H1 (cell line): ENCODE results near the gene ZMAT5. TPM values are rescaled to one million over a fixed set of nuclear protein-coding genes. Genes with fewer than 3 reads are reported as not detected.

ENCODE experiments used
- CTCF ChIA-PET: fragments of 300-600 bp; sonication (Branson Sonifier 250); formaldehyde crosslinking; loops from one replicate; lab custom pipeline; 2021; ENCODE audit not compliant: partially characterized antibody; lab: Charles Lee
- POLR2A ChIA-PET: fragments of 300-600 bp; sonication (Branson Sonifier 250); formaldehyde crosslinking; loops from one replicate; lab custom pipeline; 2021; ENCODE audit warnings: inconsistent platforms; ENCODE audit not compliant: partially characterized antibody; lab: Charles Lee
- DNase-seq, 2 experiments: peaks; one replicate each; pipeline versions ENCODE4 v3.0.0 to v3.0.0-alpha.2; 2010 to 2022; ENCODE audit warnings: low spot score in 2 of 2, low read depth in 1 of 2, mixed read lengths in 1 of 2
- FAIRE-seq: peaks from 2 replicates; lab custom pipeline; 2011; peaks lifted over from hg19 to GRCh38; lab: Jason Lieb, UNC
- H2AFZ ChIP-seq: 2 replicates; pipeline ENCODE4 v1.8.1; 2012; ENCODE audit warnings: low read length, inconsistent platforms
- H2AK5ac ChIP-seq: 2 replicates; pipeline ENCODE4 v1.6.1; 2013; ENCODE audit warnings: low read depth, low read length
- H2BK120ac ChIP-seq: replicated peaks from 2 replicates; pipeline ENCODE3; 2013; ENCODE audit warnings: low read depth, low read length, inconsistent platforms
- H2BK12ac ChIP-seq: 2 replicates; pipeline ENCODE4 v1.6.1; 2013; ENCODE audit warnings: low read depth, low read length
- H2BK15ac ChIP-seq: 2 replicates; pipeline ENCODE4 v1.6.1; 2013; ENCODE audit warnings: low read length
- H2BK20ac ChIP-seq: 2 replicates; pipeline ENCODE4 v1.6.1; 2013; ENCODE audit warnings: low read length
- H2BK5ac ChIP-seq: 2 replicates; pipeline ENCODE4 v1.6.1; 2013; ENCODE audit warnings: low read depth, low read length
- H3K14ac ChIP-seq: 2 replicates; pipeline ENCODE4 v1.6.1; 2013; ENCODE audit warnings: inconsistent platforms; ENCODE audit not compliant: insufficient read length
- H3K18ac ChIP-seq: 2 replicates; pipeline ENCODE4 v1.6.1; 2013; ENCODE audit warnings: low read length; ENCODE audit errors: extremely low read depth
- H3K23ac ChIP-seq: 2 replicates; pipeline ENCODE4 v1.6.1; 2013; ENCODE audit warnings: inconsistent platforms; ENCODE audit not compliant: insufficient read length
- H3K23me2 ChIP-seq: 2 replicates; pipeline ENCODE4 v1.6.1; 2013; ENCODE audit warnings: low read depth, low read length
- H3K27ac ChIP-seq: 2 replicates; pipeline ENCODE4 v1.6.1; 2011; ENCODE audit warnings: low read depth, low read length, inconsistent platforms
- H3K27me3 ChIP-seq, 4 experiments: replicated peaks in 1 of 4; 1 replicate in 1 of 4; 2 replicates in 3 of 4; pipeline versions ENCODE4 v1.6.1 to v1.8.1; 2011 to 2013; ENCODE audit warnings: low read length in 3 of 4, mild to moderate bottlenecking in 3 of 4, inconsistent platforms in 2 of 4, mixed read lengths in 2 of 4, moderate library complexity in 1 of 4; ENCODE audit not compliant: control insufficient read depth in 3 of 4, insufficient read depth in 3 of 4; ENCODE audit errors: extremely low read depth in 1 of 4
- H3K36me3 ChIP-seq, 4 experiments: 2 replicates each; pipeline versions ENCODE4 v1.6.1 to v1.8.1; 2011 to 2013; ENCODE audit warnings: mild to moderate bottlenecking in 4 of 4, low read length in 3 of 4, moderate library complexity in 2 of 4, control low read depth in 1 of 4, inconsistent platforms in 1 of 4; ENCODE audit not compliant: insufficient read depth in 4 of 4, control insufficient read depth in 2 of 4
- H3K4ac ChIP-seq: replicated peaks from 2 replicates; pipeline ENCODE3; 2013; ENCODE audit warnings: low read length, low read depth, mixed read lengths, inconsistent platforms; ENCODE audit not compliant: insufficient read length
- H3K4me1 ChIP-seq, 4 experiments: replicated peaks in 1 of 4; 1 replicate in 1 of 4; 2 replicates in 3 of 4; pipeline versions ENCODE4 v1.6.1 to v1.8.1; 2011 to 2013; ENCODE audit warnings: low read length in 3 of 4, inconsistent platforms in 2 of 4, mixed read lengths in 1 of 4; ENCODE audit not compliant: insufficient read depth in 4 of 4, control insufficient read depth in 3 of 4
- H3K4me2 ChIP-seq, 2 experiments: 2 replicates each; pipeline versions ENCODE4 v1.6.1 to v1.8.1; 2011 to 2013; ENCODE audit warnings: low read depth in 2 of 2, low read length in 2 of 2, control low read depth in 1 of 2, inconsistent platforms in 1 of 2, mild to moderate bottlenecking in 1 of 2; ENCODE audit not compliant: insufficient read depth in 1 of 2
- H3K4me3 ChIP-seq, 4 experiments: fragments of 200-600, 300-600 bp in 1 of 4; sonication (generic), shearing (Covaris generic), sonication (Bioruptor Twin) in 1 of 4; 2 replicates each; pipeline versions ENCODE4 v1.5.1 to v1.8.1; 2011 to 2016; ENCODE audit warnings: low read length in 4 of 4, low read depth in 3 of 4, control low read depth in 2 of 4, inconsistent platforms in 2 of 4, mild to moderate bottlenecking in 2 of 4, mixed read lengths in 1 of 4, moderate library complexity in 1 of 4; ENCODE audit not compliant: insufficient read depth in 2 of 4; ENCODE audit errors: extremely low read depth in 1 of 4
- H3K56ac ChIP-seq: replicated peaks from 2 replicates; pipeline ENCODE3; 2013; ENCODE audit warnings: low read depth, mild to moderate bottlenecking, mixed read lengths, low read length, inconsistent platforms; ENCODE audit not compliant: insufficient read length
- H3K79me1 ChIP-seq: 2 replicates; pipeline ENCODE4 v1.6.1; 2013; ENCODE audit warnings: low read depth, low read length, control low read depth
- H3K79me2 ChIP-seq, 2 experiments: 2 replicates each; pipeline versions ENCODE4 v1.6.1 to v1.8.1; 2012 to 2013; ENCODE audit warnings: low read length in 2 of 2, mild to moderate bottlenecking in 2 of 2, inconsistent platforms in 1 of 2; ENCODE audit not compliant: insufficient read depth in 2 of 2, control insufficient read depth in 1 of 2
- H3K9ac ChIP-seq, 4 experiments: replicated peaks in 1 of 4; 1 replicate in 1 of 4; 2 replicates in 3 of 4; pipeline versions ENCODE4 v1.6.1 to v1.8.1; 2011 to 2013; ENCODE audit warnings: low read depth in 3 of 4, low read length in 3 of 4, control low read depth in 2 of 4, mild to moderate bottlenecking in 2 of 4, moderate library complexity in 2 of 4, inconsistent platforms in 1 of 4; ENCODE audit errors: extremely low read depth in 1 of 4
- H3K9me3 ChIP-seq, 2 experiments: 2 replicates each; pipeline versions ENCODE4 v1.6.1 to v1.8.1; 2012 to 2013; ENCODE audit warnings: mild to moderate bottlenecking in 2 of 2, moderate library complexity in 2 of 2, control low read depth in 1 of 2, inconsistent platforms in 1 of 2, low read depth in 1 of 2, low read length in 1 of 2, mixed read lengths in 1 of 2; ENCODE audit not compliant: insufficient read depth in 2 of 2
- H4K20me1 ChIP-seq, 2 experiments: replicated peaks in 1 of 2; 2 replicates each; pipeline versions ENCODE3 to v1.8.1; 2011 to 2013; ENCODE audit warnings: inconsistent platforms in 2 of 2, low read length in 2 of 2, mild to moderate bottlenecking in 1 of 2; ENCODE audit not compliant: insufficient read depth in 2 of 2, control insufficient read depth in 1 of 2
- H4K5ac ChIP-seq: 2 replicates; pipeline ENCODE4 v1.6.1; 2013; ENCODE audit warnings: low read length, low read depth, mixed read lengths, inconsistent platforms; ENCODE audit not compliant: insufficient read length
- H4K8ac ChIP-seq: 2 replicates; pipeline ENCODE4 v1.8.0; 2013; ENCODE audit warnings: mild to moderate bottlenecking, moderate library complexity, low read length, inconsistent platforms; ENCODE audit not compliant: insufficient read depth; ENCODE audit errors: extremely low read depth
- H4K91ac ChIP-seq: replicated peaks from 2 replicates; pipeline ENCODE3; 2013; ENCODE audit warnings: low read length, mixed read lengths, inconsistent platforms; ENCODE audit not compliant: insufficient read length
- CBX5 ChIP-seq: fragments of 300-800, 300-1000 bp; sonication (generic); IDR thresholded peaks from 2 replicates; pipeline ENCODE4 v1.7.1; 2016; ENCODE audit warnings: antibody characterized with exemption, low read length, low read depth
- CHD2 ChIP-seq: IDR thresholded peaks from 2 replicates; pipeline ENCODE4 v1.6.1; 2012; ENCODE audit warnings: low read length, improper control_type of control experiment
- HDAC6 ChIP-seq: IDR thresholded peaks from one replicate; pipeline ENCODE4 v1.7.1; 2012; ENCODE audit warnings: low read depth, mild to moderate bottlenecking, inconsistent platforms, low read length, moderate library complexity
- KDM4A ChIP-seq: IDR thresholded peaks from one replicate; pipeline ENCODE4 v1.7.1; 2012; ENCODE audit warnings: low read depth, mild to moderate bottlenecking, moderate library complexity, low read length, inconsistent platforms; ENCODE audit not compliant: severe bottlenecking
- RAD21 ChIP-seq, 2 experiments: IDR thresholded peaks in 1 of 2; conservative IDR thresholded peaks in 1 of 2; 2 replicates each; pipeline ENCODE4 v1.6.1; 2011; ENCODE audit warnings: low read depth in 2 of 2, low read length in 2 of 2, improper control_type of control experiment in 1 of 2, inconsistent platforms in 1 of 2, mild to moderate bottlenecking in 1 of 2, moderate library complexity in 1 of 2
- SP1 ChIP-seq: IDR thresholded peaks from 2 replicates; pipeline ENCODE4 v1.6.1; 2011; ENCODE audit warnings: low read depth, low read length
- SP2 ChIP-seq: IDR thresholded peaks from 2 replicates; pipeline ENCODE4 v1.6.1; 2012; ENCODE audit warnings: mild to moderate bottlenecking, low read length, inconsistent platforms
- SP4 ChIP-seq: IDR thresholded peaks from 2 replicates; pipeline ENCODE4 v1.6.1; 2012; ENCODE audit warnings: low read length, inconsistent platforms
- SRF ChIP-seq: IDR thresholded peaks from 2 replicates; pipeline ENCODE4 v1.6.1; 2011; ENCODE audit warnings: mild to moderate bottlenecking, low read depth, low read length, moderate library complexity
- WGBS, 2 experiments: shearing (Covaris generic) in 1 of 2; methylation state at CpG; one replicate each; pipeline versions ENCODE4 v1.1.6 to v1.1.7; 2013 to 2015; ENCODE audit warnings: low lambda C conversion rate in 2 of 2, mixed read lengths in 2 of 2, inconsistent platforms in 1 of 2, low coverage in 1 of 2, missing lambda C conversion rate in 1 of 2; ENCODE audit not compliant: insufficient replicate concordance in 2 of 2, insufficient coverage in 1 of 2, insufficient read length in 1 of 2; ENCODE audit errors: extremely low coverage in 1 of 2, missing lambda C conversion rate in 1 of 2; 5-methylcytosine and 5-hydroxymethylcytosine counted together
- polyA plus RNA-seq, 7 experiments: library from polyadenylated mRNA; depleted of rRNA in 3 of 7; stranded (reverse) in 5 of 7; unstranded in 2 of 7; fragments of >200 nt in 5 of 7; fragments of 200-250 nt in 2 of 7; gene quantifications; 1 replicate in 5 of 7; 2 replicates in 1 of 7; 4 replicates in 1 of 7; pipeline versions ENCODE4 v1.2.1 to v1.2.3, GENCODE V29; 2011 to 2013; ENCODE audit warnings: missing spikeins in 2 of 7, mixed read lengths in 2 of 7
- total RNA-seq: library from RNA; stranded (reverse); fragmentation: NEBNext Ultra II Directional; extraction: Animal tissue kit (Norgen Biotek cat#: 25700); gene quantifications from 2 replicates; pipeline ENCODE4 v1.2.1, GENCODE V29; 2021
- TF ChIP-seq, protein P1 (sequence below): IDR thresholded peaks from 2 replicates; pipeline ENCODE4 v1.6.1; 2011; ENCODE audit warnings: low read depth, mild to moderate bottlenecking, low read length; ENCODE audit not compliant: insufficient read depth

The ZMAT5 gene
- total and polyA plus RNA-seq, 2 of the 8 experiments (the other 6 are each of a cell fraction or from before 2014, with no cell fraction given): 14.0 to 38.3 TPM

DNA sequence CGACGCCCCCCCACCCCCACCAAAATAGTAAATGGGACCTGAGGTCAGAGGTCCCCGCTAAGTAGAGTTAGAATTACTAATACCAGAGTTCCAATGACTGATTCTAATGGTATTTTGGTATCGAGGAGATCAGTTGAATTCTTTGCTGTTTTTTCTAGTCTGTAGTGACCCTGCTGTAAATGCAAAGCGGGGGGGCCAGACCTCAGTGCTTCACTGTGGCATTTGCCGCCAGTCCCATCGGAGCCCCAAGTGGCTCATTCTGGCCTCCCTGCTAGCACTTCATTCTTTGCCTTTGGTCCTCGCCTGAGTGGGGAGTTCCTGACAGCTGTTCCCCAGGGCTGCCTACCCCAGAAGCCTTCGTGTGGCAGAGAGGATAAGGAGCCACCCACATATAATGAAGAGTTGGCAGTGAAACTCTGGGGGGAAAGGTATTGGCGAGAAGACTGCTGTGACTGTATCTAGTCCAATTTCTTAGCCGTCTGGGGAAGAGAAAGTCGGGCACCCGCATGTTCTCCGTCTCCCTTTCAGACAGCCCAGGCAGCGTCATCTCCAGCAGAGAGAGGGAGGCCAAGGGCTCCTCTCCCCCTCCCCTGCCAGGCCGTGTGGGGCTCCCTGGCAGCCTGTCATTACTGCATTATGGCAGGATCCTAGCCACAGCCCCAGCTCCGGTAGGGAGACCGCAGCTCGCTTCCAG is 66.5 kb downstream of the ZMAT5 start:
- H3K27me3 ChIP-seq: peaks cover 0 to 29% (median 12%) of the 10 kb centered on the region in 4 experiments; a peak in 3 of 7 replicates
- H4K5ac ChIP-seq: no peak overlapping the region
- H3K36me3 ChIP-seq: no peaks in the 10 kb centered on the region
- peaks cover 9% of the 10 kb centered on the region; the same call in 1 of the 2 replicates for H3K23me2 ChIP-seq
- H2AFZ ChIP-seq: no peak overlapping the region
- H3K9ac ChIP-seq: no peak overlapping the region
- no peaks in the 10 kb centered on the region for H3K79me2 ChIP-seq
- H2AK5ac ChIP-seq: no peak overlapping the region
- H2BK20ac ChIP-seq: no peak overlapping the region
- H4K91ac ChIP-seq: no peak overlapping the region
- POLR2A ChIA-PET: interaction anchor here (4.3 kb wide), 1 partner anchor 8 kb away, joined by 13 read pairs; no protein-coding TSS in a partner anchor
- peak overlapping the region; percentile 9 to 58; a peak in 2 of 4 replicates for H3K4me2 ChIP-seq
- WGBS, 2 experiments: 76% methylated on average over 19 of the region's 19 CpGs; no CpG with 5 or more reads in 1 of the 2 experiments
- H3K4me1 ChIP-seq: peaks cover 9 to 45% (median 39%) of the 10 kb centered on the region in 4 experiments
- H3K23ac ChIP-seq: no peak overlapping the region
- no peak overlapping the region for H3K4me3 ChIP-seq
- H4K20me1 ChIP-seq: peaks cover 3 to 5% of the 10 kb centered on the region in 2 experiments
- H3K27ac ChIP-seq: no peak overlapping the region
- no peaks in the 10 kb centered on the region for H3K9me3 ChIP-seq
- DNase-seq: no peak
- H3K56ac ChIP-seq: no peak overlapping the region
- H3K4ac ChIP-seq: no peak overlapping the region
- H2BK12ac ChIP-seq: no peak overlapping the region; the same call in 1 of the 2 replicates
- no peak overlapping the region for H4K8ac ChIP-seq
- no peak for FAIRE-seq
- H3K79me1 ChIP-seq: no peaks in the 10 kb centered on the region
- TF ChIP-seq KDM4A (no peak), SP1 (no peak), HDAC6 (no peak), SP2 (no peak), CBX5 (no peak), SP4 (no peak), RAD21 (IDR thresholded peaks at IDR 0.05 in 1 of 2, conservative IDR thresholded peaks at IDR 0.05 in 1 of 2; ENCODE audit: low read depth in 2 of 2, low read length in 2 of 2) (no peak), SRF (no peak), CHD2 (no peak)
- TF ChIP-seq, protein P1, sequence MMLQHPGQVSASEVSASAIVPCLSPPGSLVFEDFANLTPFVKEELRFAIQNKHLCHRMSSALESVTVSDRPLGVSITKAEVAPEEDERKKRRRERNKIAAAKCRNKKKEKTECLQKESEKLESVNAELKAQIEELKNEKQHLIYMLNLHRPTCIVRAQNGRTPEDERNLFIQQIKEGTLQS: no peak
- H2BK120ac ChIP-seq: no peak overlapping the region
- no peak overlapping the region for H3K18ac ChIP-seq
- H2BK5ac ChIP-seq: no peak overlapping the region; the same call in 1 of the 2 replicates
- CTCF ChIA-PET: interaction anchor here (0.9 to 4.8 kb wide), 10 partner anchors 9 to 73 kb away, joined by 3 to 60 read pairs (median 5); no protein-coding TSS in a partner anchor
- no peak overlapping the region for H3K14ac ChIP-seq
- H2BK15ac ChIP-seq: no peak overlapping the region
